Measurements from ENCODE around the gene MSH5. TPM values are rescaled to one million over a fixed set of nuclear protein-coding genes. Genes with fewer than 3 reads are reported as not detected.

MSH5 gene
- total and polyA plus RNA-seq, 7 donors: 1.4 to 3.0 (median 1.8) TPM

DNA sequence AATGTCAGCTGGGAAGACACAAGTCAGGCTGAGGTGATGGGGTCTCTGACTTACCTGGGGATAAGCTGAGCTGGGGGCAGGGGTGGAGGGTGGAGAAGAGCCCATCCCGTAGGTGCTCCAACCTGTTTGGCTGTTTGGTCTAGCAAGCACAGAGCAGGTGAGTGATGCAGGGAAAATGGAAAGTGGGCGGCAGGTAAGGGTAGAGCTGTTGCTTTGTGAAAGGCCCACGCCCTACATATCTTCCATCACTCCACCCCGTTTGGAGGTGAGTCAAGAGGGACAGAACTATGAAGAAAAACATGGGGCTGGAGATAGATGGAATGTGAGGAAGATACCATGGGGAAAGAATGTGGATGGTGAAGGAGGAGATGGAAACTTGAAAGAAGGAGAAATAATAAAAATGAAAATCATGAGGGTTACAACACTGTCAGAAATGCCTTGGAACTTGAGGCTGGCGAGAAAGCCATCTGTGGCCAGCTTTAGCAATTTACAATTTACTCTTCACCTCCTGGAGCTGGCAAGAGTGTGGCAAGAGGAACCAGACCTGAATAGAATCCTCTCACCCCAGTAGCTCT is 19.5 kb upstream of the MSH5 start:
- Histone ChIP-seq H3K27ac (no peak overlapping the region), H3K36me3 (ENCODE audit: insufficient read depth in 1 of 2, low read depth in 1 of 2) (no peaks in the 10 kb centered on the region), H3K4me3 (no peak overlapping the region), H3K27me3 (ENCODE audit: insufficient read depth in 3 of 3, low read length in 2 of 3) (no peaks in the 10 kb centered on the region), H3K9me3 (no peaks in the 10 kb centered on the region), H3K4me1 (no peaks in the 10 kb centered on the region)
- intact Hi-C loops (cut with DNase I): no loop called here
- TF ChIP-seq, protein P1, sequence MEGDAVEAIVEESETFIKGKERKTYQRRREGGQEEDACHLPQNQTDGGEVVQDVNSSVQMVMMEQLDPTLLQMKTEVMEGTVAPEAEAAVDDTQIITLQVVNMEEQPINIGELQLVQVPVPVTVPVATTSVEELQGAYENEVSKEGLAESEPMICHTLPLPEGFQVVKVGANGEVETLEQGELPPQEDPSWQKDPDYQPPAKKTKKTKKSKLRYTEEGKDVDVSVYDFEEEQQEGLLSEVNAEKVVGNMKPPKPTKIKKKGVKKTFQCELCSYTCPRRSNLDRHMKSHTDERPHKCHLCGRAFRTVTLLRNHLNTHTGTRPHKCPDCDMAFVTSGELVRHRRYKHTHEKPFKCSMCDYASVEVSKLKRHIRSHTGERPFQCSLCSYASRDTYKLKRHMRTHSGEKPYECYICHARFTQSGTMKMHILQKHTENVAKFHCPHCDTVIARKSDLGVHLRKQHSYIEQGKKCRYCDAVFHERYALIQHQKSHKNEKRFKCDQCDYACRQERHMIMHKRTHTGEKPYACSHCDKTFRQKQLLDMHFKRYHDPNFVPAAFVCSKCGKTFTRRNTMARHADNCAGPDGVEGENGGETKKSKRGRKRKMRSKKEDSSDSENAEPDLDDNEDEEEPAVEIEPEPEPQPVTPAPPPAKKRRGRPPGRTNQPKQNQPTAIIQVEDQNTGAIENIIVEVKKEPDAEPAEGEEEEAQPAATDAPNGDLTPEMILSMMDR (IDR thresholded peaks at IDR 0.05): no peak
- no peak for DNase-seq
- 89 to 91% (median 90%) methylated on average over 5 of the region's 5 CpGs for WGBS, 3 donors
- ATAC-seq: no peak

DNA sequence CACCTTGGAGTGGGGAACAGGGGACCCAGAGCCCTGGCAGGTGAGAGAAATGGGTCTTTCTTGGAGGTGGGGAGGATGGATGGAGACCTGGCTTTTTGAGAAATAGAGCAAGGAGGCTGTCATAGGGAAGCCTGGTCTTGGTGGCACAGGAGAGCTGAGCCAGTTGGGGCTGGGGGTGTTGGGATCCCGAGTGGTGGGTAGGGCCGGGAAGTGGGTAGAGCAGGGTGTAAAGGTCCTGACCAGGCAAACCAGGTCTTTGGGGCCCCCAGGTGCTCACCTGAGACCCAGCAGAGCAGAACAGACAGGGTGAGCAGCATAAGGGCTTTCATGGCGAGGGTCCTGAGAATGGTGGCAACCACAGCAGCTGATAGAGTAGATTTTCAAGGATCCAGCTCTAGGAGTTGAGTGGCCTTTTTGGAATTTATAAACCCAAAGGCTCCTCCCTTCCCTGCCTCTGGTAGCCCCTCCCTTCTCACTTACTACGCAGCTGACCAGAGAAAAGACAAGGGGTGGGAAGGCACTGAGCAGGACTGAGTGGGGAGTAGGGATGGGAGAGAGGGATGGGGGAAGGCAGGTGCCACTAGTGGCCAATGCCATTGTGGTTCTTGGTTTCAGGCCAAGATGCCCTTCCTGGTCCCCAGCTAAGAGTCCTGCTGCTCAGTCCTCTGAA is 18.3 kb upstream of the MSH5 start, which contains the start of gene LY6G6C:
TSS of gene LY6G6C (minus strand) at position 396 of the 670 bp plus-strand sequence. CDS start at position 329, 67 bp downstream.
- TF ChIP-seq, protein P1 (IDR thresholded peaks at IDR 0.05): no peak
- 86 to 100% (median 98%) methylated on average over 4 of the region's 4 CpGs for WGBS, 3 donors
- Histone ChIP-seq H3K27ac (no peak within 1 kb of the TSS), H3K27me3 (ENCODE audit: insufficient read depth in 3 of 3, low read length in 2 of 3) (no peaks in the 10 kb centered on the region), H3K4me3 (no peak within 1 kb of the TSS), H3K9me3 (no peaks in the 10 kb centered on the region), H3K36me3 (ENCODE audit: insufficient read depth in 1 of 2, low read depth in 1 of 2) (peaks cover 0 to 2% of the 10 kb centered on the region in 2 donors), H3K4me1 (no peaks in the 10 kb centered on the region)
- DNase-seq: no peak
- no peak for ATAC-seq
- intact Hi-C loops (cut with DNase I): no loop called here

DNA sequence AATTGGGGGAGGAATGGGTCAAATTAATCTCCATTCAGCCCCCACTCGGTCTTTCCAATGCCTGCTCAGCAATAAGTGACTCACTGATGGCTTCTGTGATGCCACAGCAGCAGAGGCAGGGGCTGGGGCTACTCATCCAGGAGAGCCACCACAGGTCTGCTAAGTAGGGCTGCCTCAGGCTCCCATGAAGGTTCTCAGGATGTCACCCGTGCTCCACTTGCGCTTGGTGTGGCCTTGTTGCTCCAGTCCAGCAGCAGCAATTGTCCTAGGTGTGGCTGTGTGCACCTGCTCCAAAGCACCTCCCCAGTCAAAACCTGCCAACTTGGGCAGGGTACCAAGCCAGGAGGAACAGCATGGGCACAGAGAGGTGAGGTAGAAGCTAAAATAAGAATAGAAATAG is 17.6 kb upstream of the MSH5 start:
- WGBS, 3 donors: 82 to 92% (median 88%) methylated on average over 3 of the region's 3 CpGs
- no peaks in the 10 kb centered on the region for H3K4me1 ChIP-seq
- TF ChIP-seq, protein P1 (IDR thresholded peaks at IDR 0.05): no peak
- DNase-seq: no peak
- H3K36me3 ChIP-seq (ENCODE audit: insufficient read depth in 1 of 2, low read depth in 1 of 2): peaks cover 0 to 9% of the 10 kb centered on the region in 2 donors
- intact Hi-C loops (cut with DNase I): no loop called here
- no peak overlapping the region for H3K4me3 ChIP-seq
- no peak overlapping the region for H3K27ac ChIP-seq
- ATAC-seq: no peak
- H3K9me3 ChIP-seq: no peaks in the 10 kb centered on the region
- H3K27me3 ChIP-seq (ENCODE audit: insufficient read depth in 3 of 3, low read length in 2 of 3): no peaks in the 10 kb centered on the region

DNA sequence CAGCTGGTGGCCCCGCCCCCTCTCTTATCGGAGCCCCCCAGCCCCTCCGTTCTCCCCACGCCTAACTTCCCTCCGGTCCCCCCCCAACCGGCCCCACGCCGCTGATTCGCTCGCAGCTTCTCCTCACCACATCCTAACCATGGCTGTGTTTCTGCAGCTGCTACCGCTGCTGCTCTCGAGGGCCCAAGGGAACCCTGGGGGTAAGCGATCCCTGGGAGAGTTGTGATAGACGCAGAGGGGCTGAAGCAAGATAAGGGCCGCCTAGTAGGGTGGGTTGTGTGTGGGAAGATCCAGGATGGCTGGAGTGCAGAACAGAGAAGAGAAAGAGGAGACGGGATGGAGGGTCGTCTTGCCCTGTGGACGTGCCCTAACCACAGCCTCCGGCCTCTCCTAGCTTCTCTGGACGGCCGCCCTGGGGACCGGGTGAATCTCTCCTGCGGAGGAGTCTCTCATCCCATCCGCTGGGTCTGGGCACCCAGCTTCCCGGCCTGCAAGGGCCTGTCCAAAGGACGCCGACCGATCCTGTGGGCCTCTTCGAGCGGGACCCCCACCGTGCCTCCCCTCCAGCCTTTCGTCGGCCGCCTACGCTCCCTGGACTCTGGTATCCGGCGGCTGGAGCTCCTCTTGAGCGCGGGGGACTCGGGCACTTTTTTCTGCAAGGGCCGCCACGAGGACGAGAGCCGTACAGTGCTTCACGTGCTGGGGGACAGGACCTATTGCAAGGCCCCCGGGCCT is 16.4 kb upstream of the MSH5 start, which contains the start of gene MPIG6B:
TSS of gene MPIG6B (plus strand) at position 129 of the 735 bp plus-strand sequence. CDS start at position 140, 11 bp downstream.
- peaks cover 0 to 16% of the 10 kb centered on the region in 2 donors for H3K36me3 ChIP-seq (ENCODE audit: insufficient read depth in 1 of 2, low read depth in 1 of 2)
- no peaks in the 10 kb centered on the region for H3K27me3 ChIP-seq (ENCODE audit: insufficient read depth in 3 of 3, low read length in 2 of 3)
- no peaks in the 10 kb centered on the region for H3K4me1 ChIP-seq
- WGBS, 3 donors: 67 to 72% (median 69%) methylated on average over 44 to 46 of the region's 46 CpGs
- H3K4me3 ChIP-seq: no peak within 1 kb of the TSS
- intact Hi-C loops (cut with DNase I): no loop called here
- DNase-seq (no peak), ATAC-seq (no peak)
- no peaks in the 10 kb centered on the region for H3K9me3 ChIP-seq
- TF ChIP-seq, protein P1 (IDR thresholded peaks at IDR 0.05): no peak
- H3K27ac ChIP-seq: no peak within 1 kb of the TSS

Measured in psoas muscle (tissue), 8 donors.